Esophagus mucosa (tissue), 1 donor: ENCODE data around the gene CMKLR1. TPM values are rescaled to one million over a fixed set of nuclear protein-coding genes. Genes with fewer than 3 reads are reported as not detected.

Experiments used
- ATAC-seq: fragments of 200-7000 bp; cut with Tn5 transposase; one replicate; pipeline ENCODE4 v1.9.1; 2020
- total RNA-seq: library from RNA; stranded (reverse); gene quantifications from one replicate; pipeline ENCODE4 v1.2.4, GENCODE V29; 2023
- donor health status: DM: yes; HTN: yes; CAD: no.

The CMKLR1 gene
- total RNA-seq, 1 donor from 2014 or later = 0.56 TPM

GRCh38 chr12:108313606-108314351, 25.3 kb downstream of the CMKLR1 start:
- peak; percentile 35 for ATAC-seq

DNA sequence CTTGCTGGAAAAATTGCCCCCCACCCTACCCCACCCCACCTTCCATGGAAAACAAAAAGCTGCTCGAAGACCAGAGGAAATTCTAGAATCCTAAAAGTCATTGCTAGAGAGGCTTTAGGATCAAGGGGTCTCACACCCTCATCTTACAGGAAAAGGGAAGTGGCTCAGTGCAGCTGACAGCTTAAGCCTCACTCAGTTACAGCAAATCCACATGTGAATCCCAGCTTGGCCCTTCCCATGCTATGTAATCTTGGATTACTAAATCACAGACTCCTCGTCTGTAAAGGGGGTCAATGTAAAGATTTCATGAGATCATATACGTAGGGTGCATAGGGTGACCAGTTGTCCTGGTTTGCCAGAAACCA, 25.9 kb downstream of the CMKLR1 start:
- ATAC-seq = no peak

- ATAC-seq = peak; percentile 31
Measured at GRCh38 chr12:108312693-108313189, 26.4 kb downstream of the CMKLR1 start.

- ATAC-seq = no peak
Measured at GRCh38 chr12:108312073-108312659, 26.9 kb downstream of the CMKLR1 start.

DNA sequence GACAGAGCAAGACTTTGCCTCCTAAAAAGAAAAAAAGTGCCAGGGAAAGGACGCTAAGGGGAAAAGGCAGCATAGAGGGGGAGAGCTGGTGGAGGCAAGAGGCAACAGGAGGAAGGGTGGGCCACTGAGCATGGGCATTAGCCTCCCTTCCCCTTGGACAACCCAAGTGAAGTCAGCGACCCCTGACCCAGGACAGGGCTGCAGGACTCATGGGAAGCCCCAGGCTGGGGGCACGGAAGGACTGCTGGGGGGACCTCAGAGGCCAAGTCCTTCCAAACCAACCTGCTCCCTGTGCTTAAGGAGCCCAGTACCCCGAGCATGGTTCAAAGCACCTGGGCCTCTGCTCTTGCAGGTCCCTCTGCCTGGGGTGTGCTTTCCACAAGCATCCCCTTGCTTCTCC, 27.5 kb downstream of the CMKLR1 start:
- no peak for ATAC-seq

DNA sequence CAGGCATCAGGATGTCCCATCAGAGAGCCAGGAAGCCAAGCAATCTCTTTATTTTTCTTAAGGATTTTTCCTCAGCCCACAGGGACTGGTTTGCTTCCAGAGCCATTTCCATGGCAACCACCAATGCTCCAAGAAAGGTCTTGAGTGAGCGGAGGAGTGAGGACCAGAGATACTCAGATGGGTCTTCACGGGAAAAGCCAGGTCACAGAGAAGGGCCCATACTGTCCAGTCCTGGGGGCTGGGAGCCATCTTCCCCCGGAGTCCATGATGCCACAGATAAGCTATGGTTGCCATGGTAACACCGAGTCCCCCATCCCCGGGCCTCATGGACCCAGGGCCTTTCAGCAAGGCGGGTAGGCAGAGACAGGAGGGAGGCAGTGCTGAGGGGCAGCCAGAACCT, 28.6 kb downstream of the CMKLR1 start:
- no peak for ATAC-seq

DNA sequence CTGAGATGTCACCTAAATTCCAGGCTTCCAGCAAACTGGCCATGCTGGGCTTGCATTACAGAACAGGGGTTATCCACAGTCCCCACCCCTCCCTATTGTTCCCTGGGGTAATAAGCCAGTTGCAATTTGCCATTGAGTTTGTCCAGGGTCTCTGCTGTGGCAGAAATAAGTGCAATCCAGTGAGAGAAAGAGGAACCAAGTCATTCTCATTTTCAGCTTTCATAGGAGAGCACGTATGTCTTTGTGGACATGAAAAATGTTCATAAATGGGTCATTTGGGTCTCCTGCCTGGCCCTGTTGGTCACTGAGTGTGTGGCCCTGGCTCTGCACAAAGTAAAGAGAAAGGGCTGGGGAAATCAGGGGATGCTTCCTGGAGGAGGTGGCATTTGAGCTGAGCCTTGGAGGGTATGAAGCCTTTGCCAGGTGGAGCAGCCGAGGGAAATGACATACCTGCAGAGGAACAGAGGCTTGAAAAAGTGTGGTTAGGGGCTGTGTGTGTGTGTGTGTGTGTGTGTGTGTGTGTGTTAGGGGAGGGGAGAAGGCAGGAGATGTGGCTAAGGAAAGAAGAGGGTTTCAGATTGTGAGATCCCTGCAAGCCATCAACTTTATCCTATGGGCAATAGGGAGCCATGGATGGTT, 29.3 kb downstream of the CMKLR1 start:
- ATAC-seq = no peak

- ATAC-seq = no peak
Measured at GRCh38 chr12:108308395-108309085, 30.6 kb downstream of the CMKLR1 start.

GRCh38 chr12:108307006-108307405, 32.1 kb downstream of the CMKLR1 start:
- ATAC-seq = no peak

DNA sequence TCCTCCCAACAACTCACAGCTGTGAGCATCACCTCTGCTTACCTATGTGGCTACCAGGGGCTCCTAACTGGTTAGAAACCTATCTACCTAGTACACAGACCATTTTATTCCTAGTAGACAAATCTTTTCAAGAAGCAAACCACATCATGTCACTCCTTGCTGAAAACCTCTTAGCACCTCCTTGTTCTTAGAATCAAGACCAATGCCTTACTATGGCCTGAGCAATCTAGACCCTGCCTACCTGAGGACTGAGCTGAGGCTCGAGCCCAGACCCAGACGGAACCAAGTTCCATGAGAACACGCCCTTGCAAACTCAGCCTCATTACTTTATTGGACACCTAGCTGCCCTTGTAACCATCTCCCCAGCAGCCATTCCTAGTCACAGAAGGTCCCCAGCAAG, 32.6 kb downstream of the CMKLR1 start:
- no peak for ATAC-seq

GRCh38 chr12:108305991-108306501, 33.1 kb downstream of the CMKLR1 start:
- peak; percentile 16 for ATAC-seq

- peak; percentile 74 for ATAC-seq
Measured at GRCh38 chr12:108305520-108305919, 33.6 kb downstream of the CMKLR1 start.

DNA sequence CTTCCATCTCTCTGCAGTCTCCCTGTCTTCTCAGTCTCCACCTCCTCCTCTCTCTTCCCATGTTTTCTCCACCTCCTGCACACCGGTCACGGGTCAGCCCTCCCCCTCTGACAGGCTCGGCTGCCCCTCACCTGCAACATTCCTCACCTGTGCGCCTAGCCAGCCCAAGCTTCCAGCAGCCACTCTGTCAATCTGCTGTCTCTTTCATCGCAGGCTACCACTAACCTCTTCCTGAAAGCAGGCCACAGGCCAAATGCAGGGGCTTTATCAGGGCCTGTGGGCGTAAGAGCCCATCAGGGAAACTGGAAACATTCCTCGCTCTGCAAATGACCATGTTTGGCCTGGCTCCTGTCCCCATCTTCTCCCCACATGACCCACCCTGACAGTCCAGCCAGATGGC, 34.5 kb downstream of the CMKLR1 start:
- ATAC-seq = no peak

GRCh38 chr12:108303703-108304102, 35.4 kb downstream of the CMKLR1 start:
- ATAC-seq = no peak

- peak; percentile 51 for ATAC-seq
Measured at GRCh38 chr12:108302403-108303311, 36.5 kb downstream of the CMKLR1 start.

DNA sequence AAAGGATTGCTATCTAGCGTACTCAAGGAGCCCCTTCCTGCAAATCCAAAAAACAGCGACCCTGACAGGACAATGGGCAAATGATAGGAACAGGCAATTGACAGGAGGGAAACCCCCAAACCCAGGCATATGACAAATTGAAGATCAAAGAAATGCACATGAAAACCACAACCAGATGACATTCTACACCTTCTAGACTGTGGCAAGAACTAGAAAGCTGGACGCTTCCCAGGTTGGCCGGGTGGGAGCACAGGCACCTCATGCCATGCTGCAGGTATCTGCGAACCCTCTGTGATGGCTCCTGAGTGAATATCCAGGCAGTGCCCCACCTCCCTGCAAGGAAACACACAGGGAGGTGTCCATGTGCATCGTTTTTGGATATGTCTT, 37.1 kb downstream of the CMKLR1 start:
- ATAC-seq = no peak

GRCh38 chr12:108301346-108301745, 37.8 kb downstream of the CMKLR1 start:
- no peak for ATAC-seq

DNA sequence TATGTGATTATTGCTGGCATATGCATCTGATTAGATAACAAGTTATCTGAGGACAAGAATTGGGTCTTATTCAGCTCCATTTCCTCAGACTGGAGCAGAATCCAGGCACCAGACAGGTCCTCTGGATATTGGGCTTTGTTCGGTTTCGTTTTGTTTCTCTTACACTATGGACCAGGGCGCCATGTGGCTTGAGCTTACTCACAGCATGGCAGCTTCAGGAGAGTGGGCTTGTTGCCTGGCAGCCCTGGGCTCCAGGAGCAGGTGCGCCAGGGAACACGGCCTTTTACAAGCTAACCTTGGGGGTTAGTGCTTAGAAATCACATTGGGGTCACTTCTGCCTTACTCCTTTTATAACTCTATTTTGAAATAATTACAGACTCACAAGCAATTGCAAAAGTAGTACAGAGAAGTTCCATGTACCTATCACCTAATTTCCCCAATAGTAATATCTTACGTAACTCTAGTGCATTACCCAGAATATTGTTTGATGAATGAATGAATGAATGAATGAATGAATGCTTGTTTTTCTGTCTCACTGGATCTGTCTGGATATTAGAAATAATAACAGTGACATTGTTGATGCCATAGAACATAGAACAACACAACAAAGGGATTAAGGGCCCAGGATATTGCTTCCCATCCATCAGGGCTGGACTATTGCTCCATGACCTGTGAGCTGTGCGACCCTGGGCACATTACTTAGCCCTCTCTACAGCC, 39.0 kb downstream of the CMKLR1 start:
- ATAC-seq = no peak

DNA sequence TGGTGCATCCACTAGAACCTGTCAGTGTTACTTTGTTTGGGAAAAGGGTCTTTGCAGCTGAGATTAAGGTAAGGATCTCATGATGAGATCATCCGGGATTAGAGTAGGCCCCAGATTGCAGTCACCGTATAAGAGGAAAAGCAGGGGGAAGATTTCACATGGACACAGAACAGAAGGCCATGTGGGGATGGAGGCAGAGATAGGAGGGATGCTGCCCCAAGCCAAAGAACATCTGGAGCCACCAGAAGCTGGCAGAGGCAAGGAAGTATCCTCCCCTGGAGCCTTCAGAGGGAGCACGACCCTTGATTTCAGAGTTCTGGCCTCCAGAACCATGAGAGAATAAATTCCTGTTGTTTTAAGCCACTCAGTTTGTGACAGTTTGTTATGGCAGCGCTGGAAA, 39.6 kb downstream of the CMKLR1 start:
- no peak for ATAC-seq

- ATAC-seq = no peak
Measured at GRCh38 chr12:108298761-108299275, 40.3 kb downstream of the CMKLR1 start.
